GM12878 (cell line): Measurements from ENCODE around the gene APBA1. TPM values are rescaled to one million over a fixed set of nuclear protein-coding genes. Genes with fewer than 3 reads are reported as not detected.

ENCODE experiments used
- ATAC-seq: fragments of 200-7000 bp; cut with Tn5 transposase; 3 replicates; pipeline ENCODE4 v1.9.1; 2020; ENCODE audit warnings: mild to moderate bottlenecking, moderate library complexity
- BruUV-seq: library from RNA; stranded (reverse); fragments of 400-500 nt; replicated peaks from 2 replicates; lab custom pipeline; 2021; lab: Mats Ljungman, UMichigan
- CTCF ChIA-PET: fragments of 300-600 bp; sonication (Branson Sonifier 250); formaldehyde crosslinking; extraction: SDS; loops from one replicate; lab custom pipeline; 2021; ENCODE audit warnings: inconsistent platforms; lab: Yijun Ruan, JAX
- POLR2A ChIA-PET: fragments of 350-600 bp; formaldehyde crosslinking; extraction: SDS; loops from one replicate; lab custom pipeline; 2021; ENCODE audit warnings: inconsistent platforms; lab: Charles Lee
- RAD21 ChIA-PET: fragments of 300-600 bp; sonication (Branson Sonifier 250); formaldehyde crosslinking; loops from one replicate; lab custom pipeline; 2023; ENCODE audit warnings: antibody characterized with exemption; ENCODE audit not compliant: unreplicated experiment; lab: Charles Lee
- SMC1A ChIA-PET: fragments of 300-600 bp; sonication (Branson Sonifier 250); formaldehyde crosslinking; loops from one replicate; lab custom pipeline; 2023; ENCODE audit not compliant: unreplicated experiment, uncharacterized antibody; lab: Charles Lee
- DNase-seq: peaks from one replicate; pipeline ENCODE4 v3.0.0-alpha.2; 2011; ENCODE audit warnings: low read depth, low spot score
- FAIRE-seq: peaks from 3 replicates; lab custom pipeline; 2011; peaks lifted over from hg19 to GRCh38; lab: Jason Lieb, UNC
- H2AFZ ChIP-seq: 2 replicates; pipeline ENCODE4 v1.6.0; 2011; ENCODE audit warnings: low read depth, low read length, control low read depth; ENCODE audit not compliant: control insufficient read depth
- H3K27ac ChIP-seq: 2 replicates; pipeline ENCODE4 v1.5.1; 2011; ENCODE audit warnings: control low read depth; ENCODE audit not compliant: control insufficient read depth, insufficient read depth
- H3K27me3 ChIP-seq, 2 experiments: replicated peaks in 1 of 2; 2 replicates each; pipeline versions ENCODE4 v1.6.0 to v1.6.1; 2011; ENCODE audit warnings: low read length in 1 of 2; ENCODE audit not compliant: control insufficient read depth in 2 of 2, insufficient read depth in 2 of 2
- H3K36me3 ChIP-seq, 2 experiments: 2 replicates each; pipeline ENCODE4 v1.5.1; 2011; ENCODE audit warnings: low read length in 1 of 2; ENCODE audit not compliant: control insufficient read depth in 2 of 2, insufficient read depth in 2 of 2
- H3K4me1 ChIP-seq: 2 replicates; pipeline ENCODE4 v1.6.1; 2011; ENCODE audit warnings: mild to moderate bottlenecking, low read length, moderate library complexity, mixed read lengths; ENCODE audit not compliant: control insufficient read depth, insufficient read depth
- H3K4me2 ChIP-seq: 2 replicates; pipeline ENCODE4 v1.6.0; 2011; ENCODE audit warnings: control low read depth; ENCODE audit not compliant: control insufficient read depth, insufficient read depth
- H3K4me3 ChIP-seq: fragments of 200-600 bp; sonication (generic); 2 replicates; pipeline ENCODE4 v1.5.1; 2016
- H3K79me2 ChIP-seq: 2 replicates; pipeline ENCODE4 v1.6.0; 2011; ENCODE audit warnings: low read length; ENCODE audit not compliant: control insufficient read depth, insufficient read depth
- H3K9ac ChIP-seq: 2 replicates; pipeline ENCODE4 v1.8.0; 2011; ENCODE audit warnings: low read length, control low read depth, mixed read lengths; ENCODE audit not compliant: control insufficient read depth, insufficient read depth
- H3K9me3 ChIP-seq: replicated peaks from 3 replicates; pipeline ENCODE4 v1.5.1; 2011; ENCODE audit warnings: mild to moderate bottlenecking, low read length; ENCODE audit not compliant: control insufficient read depth, insufficient read depth
- H4K20me1 ChIP-seq: 2 replicates; pipeline ENCODE4 v1.6.0; 2011; ENCODE audit not compliant: control insufficient read depth, insufficient read depth
- CBX5 ChIP-seq: sonication (generic); IDR thresholded peaks from 2 replicates; pipeline ENCODE4 v1.6.1; 2016; ENCODE audit warnings: low read depth, moderate library complexity, mild to moderate bottlenecking, inconsistent platforms
- ESRRA ChIP-seq: IDR thresholded peaks from 2 replicates; pipeline ENCODE4 v1.6.1; 2012; ENCODE audit warnings: mild to moderate bottlenecking, low read length, improper control_type of control experiment
- EZH2 ChIP-seq: IDR thresholded peaks from 2 replicates; pipeline ENCODE4 v1.6.1; 2012; ENCODE audit warnings: low read depth, mild to moderate bottlenecking, control low read depth, inconsistent platforms, low read length, borderline replicate concordance; ENCODE audit not compliant: control insufficient read depth
- GATAD2B ChIP-seq: fragments of 450-650 bp; conservative IDR thresholded peaks from 2 replicates; pipeline ENCODE4 v1.6.1; 2017; ENCODE audit warnings: low read depth, mild to moderate bottlenecking, moderate library complexity
- IKZF1 ChIP-seq: fragments of 450-650 bp; conservative IDR thresholded peaks from 2 replicates; pipeline ENCODE4 v1.6.1; 2017; ENCODE audit warnings: antibody characterized with exemption, mild to moderate bottlenecking
- IKZF2 ChIP-seq, 2 experiments: fragments of 450-650 bp; IDR thresholded peaks; 2 replicates each; pipeline ENCODE4 v1.6.1; 2017; ENCODE audit warnings: mild to moderate bottlenecking in 2 of 2, moderate library complexity in 2 of 2
- JUNB ChIP-seq: IDR thresholded peaks from 2 replicates; pipeline ENCODE4 v1.6.1; 2016; ENCODE audit warnings: antibody characterized with exemption, mild to moderate bottlenecking
- POU2F2 ChIP-seq: IDR thresholded peaks from 3 replicates; pipeline ENCODE4 v1.6.1; 2011; ENCODE audit warnings: low read depth, mild to moderate bottlenecking, low read length, borderline replicate concordance
- RELB ChIP-seq: fragments of 450-650 bp; IDR thresholded peaks from 2 replicates; pipeline ENCODE4 v1.6.1; 2017; ENCODE audit warnings: low read depth, mild to moderate bottlenecking, moderate library complexity
- SIN3A ChIP-seq: IDR thresholded peaks from 2 replicates; pipeline ENCODE4 v1.6.1; 2012; ENCODE audit warnings: low read depth, low read length, improper control_type of control experiment
- SPI1 ChIP-seq: IDR thresholded peaks from 2 replicates; pipeline ENCODE4 v1.6.1; 2011; ENCODE audit warnings: low read depth, mild to moderate bottlenecking, low read length, moderate library complexity, borderline replicate concordance; ENCODE audit not compliant: insufficient read depth
- TCF12 ChIP-seq: IDR thresholded peaks from 2 replicates; pipeline ENCODE4 v1.6.1; 2011; ENCODE audit warnings: low read depth, mild to moderate bottlenecking, low read length
- WRNIP1 ChIP-seq: IDR thresholded peaks from 2 replicates; pipeline ENCODE4 v1.6.1; 2011; ENCODE audit warnings: low read depth, low read length, improper control_type of control experiment, borderline replicate concordance
- ZBTB4 ChIP-seq: fragments of 450-650 bp; formaldehyde crosslinking; IDR thresholded peaks from 2 replicates; pipeline ENCODE4 v1.4.0; 2022; ENCODE audit warnings: mild to moderate bottlenecking, moderate library complexity
- ZNF274 ChIP-seq: IDR thresholded peaks from one replicate; pipeline ENCODE4 v1.8.0; 2011; ENCODE audit not compliant: insufficient read length, insufficient read depth
- WGBS: methylation state at CpG from one replicate; pipeline ENCODE4 v1.1.6; 2016; ENCODE audit warnings: low lambda C conversion rate; ENCODE audit not compliant: insufficient replicate concordance, insufficient coverage; ENCODE audit errors: missing lambda C conversion rate; 5-methylcytosine and 5-hydroxymethylcytosine counted together
- in situ Hi-C: fragments of 300-500 bp; cut with MboI; formaldehyde crosslinking; loops from 9 replicates; pipeline ENCODE4 v1.14.3; 2018; ENCODE audit warnings: mixed read lengths
- intact Hi-C: fragments of 100-400 bp; cut with micrococcal nuclease; formaldehyde crosslinking; loops from one replicate; pipeline ENCODE4 v1.14.2; 2022; ENCODE audit not compliant: unreplicated experiment
- polyA plus RNA-seq, 11 experiments: library from polyadenylated mRNA; depleted of rRNA in 4 of 11; unstranded in 6 of 11; stranded (reverse) in 5 of 11; fragments of >200 nt; fragmentation: Nextera tagmentation in 4 of 11; fragmentation: Illumina TruSeq in 1 of 11; extraction: Ambion mirVana in 4 of 11; extraction: Trizol in 1 of 11; gene quantifications; 1 replicate in 1 of 11; 2 replicates in 10 of 11; pipeline versions ENCODE4 v1.2.1 to v1.2.3, GENCODE V29; 2011 to 2016; ENCODE audit warnings: inconsistent platforms in 2 of 11, missing spikeins in 2 of 11, low read depth in 1 of 11
- total RNA-seq, 4 experiments: library from RNA; depleted of rRNA in 3 of 4; stranded (reverse); fragments of >200 nt in 3 of 4; fragmentation: Illumina TruSeq in 1 of 4; extraction: Trizol in 1 of 4; gene quantifications; 2 replicates each; pipeline versions ENCODE4 v1.2.1 to v1.2.3, GENCODE V29; 2013 to 2021

APBA1 gene
- total and polyA plus RNA-seq, 10 of the 15 experiments (the other 5 are each of a cell fraction or from before 2014, with no cell fraction given): 0.01 to 1.3 (median 0.05) TPM; not detected in 7

GRCh38 chr9:69672596-69673310 is 582 bp upstream of the APBA1 start:
- H3K9ac ChIP-seq: no peak overlapping the region
- RAD21 ChIA-PET: interaction anchor here (1.5 kb wide), 1 partner anchor 247 kb away, joined by 4 read pairs; no protein-coding TSS in a partner anchor
- peaks cover 4 to 6% of the 10 kb centered on the region in 2 experiments for H3K27me3 ChIP-seq
- peak overlapping the region; percentile 81 for H2AFZ ChIP-seq
- POLR2A ChIA-PET: no interaction called here
- SMC1A ChIA-PET: interaction anchor here (0.6 to 1.1 kb wide), 3 partner anchors 11 to 1890 kb away, joined by 3 read pairs; no protein-coding TSS in a partner anchor
- no peaks in the 10 kb centered on the region for H3K9me3 ChIP-seq
- no peaks in the 10 kb centered on the region for H3K4me1 ChIP-seq
- H3K79me2 ChIP-seq: no peaks in the 10 kb centered on the region
- WGBS: under 1% methylated on average over 41 of the region's 60 CpGs
- H4K20me1 ChIP-seq: no peaks in the 10 kb centered on the region
- CTCF ChIA-PET: interaction anchor here (0.8 to 2.4 kb wide), 5 partner anchors 15 to 246 kb away, joined by 3 to 15 read pairs (median 4); no protein-coding TSS in a partner anchor
- in situ Hi-C loops: loop anchor here (10.0 kb wide), 1 partner anchor 202 kb away; no protein-coding TSS in a partner anchor
- peak overlapping the region; percentile 91 for H3K4me2 ChIP-seq
- BruUV-seq: no TSS peak
- H3K4me3 ChIP-seq: peak overlapping the region; percentile 47; the same call in 1 of the 2 replicates
- FAIRE-seq: peak; percentile 31
- ATAC-seq: peak; percentile 99
- intact Hi-C loops: loop anchor here (1.0 to 5.0 kb wide), 5 partner anchors 86 to 260 kb away; no protein-coding TSS in a partner anchor
- DNase-seq: peak; percentile 3
- no peak overlapping the region for H3K27ac ChIP-seq
- no peaks in the 10 kb centered on the region for H3K36me3 ChIP-seq
- TF ChIP-seq TCF12 (no peak), GATAD2B (peak; percentile 35; the same call in 1 of the 2 replicates), SPI1 (no peak), SIN3A (no peak), IKZF1 (0 out of 2 replicates have a peak, but pooled peaks have one; percentile 23), RELB (no peak), ZNF274 (no peak), WRNIP1 (no peak), IKZF2 (IDR thresholded peaks at IDR 0.05) (no peak), POU2F2 (0 out of 3 replicates have a peak, but pooled peaks have one; percentile 18), CBX5 (no peak), ESRRA (no peak), ZBTB4 (CRISPR knock-in tag) (no peak), JUNB (no peak), EZH2 (no peak)
